Duodenal mucosa (tissue), 2 donors: Measurements from ENCODE around the gene TUBB4B.
A peak's percentile ranks its signal among the peaks of the same experiment; 100 is the strongest.

Source experiments
- H3K27ac ChIP-seq: one replicate; pipeline ENCODE4 v1.7.0; 2013; ENCODE audit warnings: low read depth, low read length
- H3K27me3 ChIP-seq, 2 donors: one replicate each; pipeline ENCODE4 v1.7.0; 2013; ENCODE audit warnings: low read length in 2 of 2, control low read depth in 1 of 2; ENCODE audit not compliant: insufficient read depth in 2 of 2, control insufficient read depth in 1 of 2
- H3K36me3 ChIP-seq, 2 donors: one replicate each; pipeline ENCODE4 v1.7.0; 2013; ENCODE audit warnings: low read length in 2 of 2, control low read depth in 1 of 2; ENCODE audit not compliant: insufficient read depth in 2 of 2, control insufficient read depth in 1 of 2
- H3K4me1 ChIP-seq, 2 donors: one replicate each; pipeline ENCODE4 v1.7.0; 2013; ENCODE audit warnings: low read length in 2 of 2, control low read depth in 1 of 2; ENCODE audit not compliant: insufficient read depth in 2 of 2, control insufficient read depth in 1 of 2
- H3K4me3 ChIP-seq, 2 donors: one replicate each; pipeline ENCODE4 v1.7.0; 2013; ENCODE audit warnings: low read length in 2 of 2, low read depth in 1 of 2
- H3K9ac ChIP-seq, 2 donors: one replicate each; pipeline ENCODE4 v1.7.0; 2013; ENCODE audit warnings: low read length in 2 of 2, low read depth in 1 of 2
- H3K9me3 ChIP-seq, 2 donors: one replicate each; pipeline ENCODE4 v1.7.0; 2013; ENCODE audit warnings: low read length in 2 of 2, control low read depth in 1 of 2; ENCODE audit not compliant: control insufficient read depth in 1 of 2

TUBB4B gene

DNA sequence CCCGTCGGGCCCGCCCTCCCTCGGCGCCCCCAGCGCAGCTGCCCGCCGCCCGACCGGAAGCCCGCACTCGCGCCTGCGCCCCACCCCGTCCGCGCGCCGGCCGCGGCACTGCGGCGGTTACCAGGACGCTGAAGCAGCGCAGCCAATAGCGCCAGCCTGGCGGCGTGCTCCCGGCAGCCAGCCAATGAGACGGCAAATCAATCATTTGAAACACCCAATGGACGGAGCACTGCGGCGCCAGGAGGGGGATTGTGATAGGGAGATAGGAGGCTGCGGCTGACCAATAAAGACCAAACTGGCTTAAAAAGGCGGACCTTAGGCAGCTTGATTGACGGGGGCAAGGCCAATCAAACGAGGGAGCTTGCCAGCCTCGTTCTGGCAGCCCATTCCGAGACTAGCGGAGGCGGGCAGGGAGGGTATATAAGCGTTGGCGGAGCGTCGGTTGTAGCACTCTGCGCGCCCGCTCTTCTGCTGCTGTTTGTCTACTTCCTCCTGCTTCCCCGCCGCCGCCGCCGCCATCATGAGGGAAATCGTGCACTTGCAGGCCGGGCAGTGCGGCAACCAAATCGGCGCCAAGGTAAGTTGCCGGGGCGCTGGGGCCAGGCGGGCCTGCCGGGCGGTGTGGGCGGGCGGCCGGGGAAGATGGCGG, at the start of gene TUBB4B:
Gene TUBB4B, plus strand, starts transcription at position 447 of the 649 bp plus-strand sequence. Its CDS starts 74 bp downstream, at position 521.
- H3K9ac ChIP-seq: peak within 1 kb of the TSS; percentile 65 to 85
- no peaks in the 10 kb centered on the region for H3K9me3 ChIP-seq
- peaks cover 50 to 55% of the 10 kb centered on the region in 2 donors for H3K4me1 ChIP-seq
- H3K4me3 ChIP-seq: peak within 1 kb of the TSS; percentile 72 to 87
- peak within 1 kb of the TSS; percentile 97 for H3K27ac ChIP-seq
- H3K27me3 ChIP-seq: no peaks in the 10 kb centered on the region
- peaks cover 3 to 21% of the 10 kb centered on the region in 2 donors for H3K36me3 ChIP-seq

DNA sequence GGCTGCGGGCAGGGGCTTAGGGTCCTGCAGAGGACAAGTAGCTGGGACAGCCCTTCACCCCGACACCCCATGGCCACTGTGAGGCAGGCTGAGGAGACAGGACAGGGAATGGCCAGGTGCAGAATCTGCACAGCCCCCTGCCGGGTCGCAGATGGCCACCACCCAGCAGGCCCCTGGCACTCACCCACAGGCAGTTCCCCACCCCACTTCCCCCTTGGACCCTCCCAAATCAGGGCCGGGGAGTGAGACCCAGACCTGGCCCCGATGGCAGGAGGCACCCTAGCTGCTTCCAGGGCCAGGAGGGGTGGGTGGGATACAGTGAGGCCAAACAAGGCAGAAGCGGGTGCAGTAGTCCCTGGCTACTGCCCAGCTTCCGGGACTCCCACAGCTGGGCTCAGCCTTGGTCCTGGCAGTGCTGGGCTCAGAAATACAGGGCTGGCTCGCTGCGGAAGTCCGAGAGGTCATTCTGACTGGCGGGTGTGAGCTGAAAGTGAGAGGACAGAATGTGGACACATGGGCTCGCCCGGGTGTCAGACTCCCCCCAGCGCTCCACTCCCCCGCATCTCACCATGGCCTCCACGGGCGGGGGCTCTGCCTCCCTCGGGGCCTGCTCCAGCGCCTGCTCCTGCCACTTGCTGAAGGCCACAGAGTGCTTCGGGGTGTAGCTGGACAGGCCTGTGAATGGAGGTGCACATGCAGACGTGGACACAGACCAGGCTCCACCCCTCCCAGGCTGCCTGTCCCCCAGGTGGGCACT, 49.2 kb upstream of the TUBB4B start:
- H3K27me3 ChIP-seq: no peaks in the 10 kb centered on the region
- H3K4me3 ChIP-seq: no peak overlapping the region
- H3K36me3 ChIP-seq: peaks cover 14 to 35% of the 10 kb centered on the region in 2 donors
- no peak overlapping the region for H3K9ac ChIP-seq
- no peak overlapping the region for H3K27ac ChIP-seq
- peaks cover 44 to 65% of the 10 kb centered on the region in 2 donors for H3K4me1 ChIP-seq
- no peaks in the 10 kb centered on the region for H3K9me3 ChIP-seq

DNA sequence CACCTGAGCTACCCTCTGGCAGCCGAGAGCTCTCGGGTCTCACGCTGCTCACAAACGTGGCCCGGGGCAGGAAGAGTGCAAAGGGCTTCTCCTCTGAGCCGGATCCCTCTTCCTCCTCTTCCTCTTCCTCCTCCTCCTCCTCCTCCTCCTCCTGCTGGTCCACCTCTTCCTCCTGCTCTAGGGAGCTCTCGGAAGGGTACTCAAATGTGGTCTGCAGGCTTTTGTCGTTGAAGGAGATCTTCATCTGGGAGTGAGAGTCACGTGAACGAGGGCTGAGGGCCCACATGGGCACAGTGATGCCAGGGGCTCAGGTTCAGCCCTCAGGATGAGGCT, 48.7 kb upstream of the TUBB4B start:
- Histone ChIP-seq H3K4me3 (no peak overlapping the region), H3K9me3 (no peaks in the 10 kb centered on the region), H3K27me3 (no peaks in the 10 kb centered on the region), H3K27ac (no peak overlapping the region), H3K4me1 (peaks cover 39 to 60% of the 10 kb centered on the region in 2 donors), H3K36me3 (peaks cover 13 to 30% of the 10 kb centered on the region in 2 donors), H3K9ac (no peak overlapping the region)

DNA sequence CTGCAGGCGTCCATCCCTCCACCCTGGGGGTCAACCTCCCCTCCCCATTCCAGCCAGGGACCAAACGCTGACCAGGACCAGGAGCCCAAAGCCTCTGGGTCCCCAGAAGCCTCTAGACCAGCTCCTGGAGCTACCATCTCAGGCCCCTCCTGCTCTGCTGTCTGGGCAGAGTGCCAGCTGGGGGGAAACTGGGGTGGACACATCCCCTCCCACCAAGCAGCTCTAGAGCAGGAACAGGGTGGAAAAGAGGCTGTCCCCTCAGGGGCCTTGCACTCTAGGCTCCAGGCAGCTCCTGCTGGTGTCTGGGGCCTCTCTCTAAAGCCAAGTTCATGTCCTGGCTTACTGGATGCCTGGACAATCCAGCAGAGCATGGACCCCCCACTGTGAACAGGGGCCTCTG, 48.2 kb upstream of the TUBB4B start:
- no peaks in the 10 kb centered on the region for H3K27me3 ChIP-seq
- H3K27ac ChIP-seq: no peak overlapping the region
- H3K9ac ChIP-seq: no peak overlapping the region
- no peak overlapping the region for H3K4me3 ChIP-seq
- no peaks in the 10 kb centered on the region for H3K9me3 ChIP-seq
- peaks cover 13 to 30% of the 10 kb centered on the region in 2 donors for H3K36me3 ChIP-seq
- H3K4me1 ChIP-seq: peaks cover 36 to 56% of the 10 kb centered on the region in 2 donors

DNA sequence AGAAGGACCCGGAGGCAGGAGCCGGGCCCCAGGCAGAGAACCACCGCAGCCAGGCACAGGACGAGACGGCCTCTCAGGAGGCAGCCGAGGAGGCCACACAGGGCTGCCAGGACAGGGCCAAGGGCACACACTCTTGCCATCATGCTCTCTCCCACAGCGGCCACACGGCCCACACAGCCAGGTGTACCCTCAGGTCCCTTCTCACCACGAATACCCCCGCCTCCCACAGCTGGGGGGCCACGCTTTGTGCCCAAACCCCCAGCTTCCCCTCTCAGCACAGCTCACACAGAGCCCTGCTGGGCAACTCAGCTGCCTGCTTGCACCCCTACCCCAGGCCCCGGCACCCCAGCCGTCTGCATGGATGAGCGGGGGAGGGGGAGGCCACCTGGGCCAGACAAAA, 47.3 kb upstream of the TUBB4B start:
- Histone ChIP-seq H3K27me3 (no peaks in the 10 kb centered on the region), H3K9me3 (no peaks in the 10 kb centered on the region), H3K4me3 (no peak overlapping the region), H3K9ac (no peak overlapping the region), H3K4me1 (peaks cover 42 to 60% of the 10 kb centered on the region in 2 donors), H3K27ac (no peak overlapping the region), H3K36me3 (peaks cover 13 to 30% of the 10 kb centered on the region in 2 donors)

DNA sequence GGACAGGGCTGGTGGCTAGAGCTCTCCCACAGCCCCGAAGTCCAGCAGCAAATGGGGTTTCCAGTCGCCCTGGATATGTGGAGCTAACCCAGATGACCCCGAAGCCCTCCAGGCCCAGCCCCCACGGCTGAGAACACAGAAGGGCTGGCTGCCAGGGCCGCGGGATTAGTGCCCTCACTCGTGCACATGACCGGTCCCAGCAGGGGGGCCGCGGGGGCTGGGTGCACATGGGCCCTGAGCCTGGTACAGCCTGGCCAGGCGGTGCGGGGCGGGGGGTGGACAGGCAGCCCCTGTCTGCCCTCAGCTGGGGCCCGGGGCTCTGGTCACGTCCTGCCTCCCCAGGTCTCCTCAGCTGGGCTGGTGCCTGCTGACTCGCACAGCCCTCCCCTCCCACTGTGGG, 46.7 kb upstream of the TUBB4B start:
- Histone ChIP-seq H3K27ac (peak overlapping the region; percentile 14), H3K36me3 (peaks cover 13 to 30% of the 10 kb centered on the region in 2 donors), H3K4me3 (peak overlapping the region; percentile 44 to 51), H3K27me3 (no peaks in the 10 kb centered on the region), H3K9me3 (no peaks in the 10 kb centered on the region), H3K9ac (peak overlapping the region in 1 of 2 donors; percentile 63), H3K4me1 (peaks cover 40 to 62% of the 10 kb centered on the region in 2 donors)

DNA sequence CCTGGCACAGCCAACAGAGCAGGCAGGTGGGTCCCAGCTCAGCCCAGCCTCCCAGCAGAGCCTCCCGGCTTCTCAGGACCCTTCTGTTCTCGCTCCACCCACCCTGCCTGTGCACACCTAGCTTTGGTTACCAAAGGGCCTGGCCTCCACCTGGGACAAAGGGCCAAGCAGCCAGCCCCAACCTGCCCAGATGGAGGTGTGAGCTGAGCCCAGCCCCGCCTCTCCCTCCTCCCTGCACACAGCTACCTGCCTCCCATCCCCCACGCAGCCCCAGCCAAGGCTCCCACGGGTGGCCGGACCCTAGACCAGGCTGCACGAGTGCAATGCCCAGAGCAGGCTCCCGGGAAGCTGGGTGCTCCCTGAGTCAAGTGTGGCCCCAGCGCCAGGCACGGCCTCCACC, 46.2 kb upstream of the TUBB4B start:
- no peaks in the 10 kb centered on the region for H3K27me3 ChIP-seq
- H3K9me3 ChIP-seq: no peaks in the 10 kb centered on the region
- H3K36me3 ChIP-seq: peaks cover 13 to 30% of the 10 kb centered on the region in 2 donors
- H3K4me3 ChIP-seq: peak overlapping the region; percentile 44 to 62
- peak overlapping the region; percentile 36 for H3K27ac ChIP-seq
- H3K4me1 ChIP-seq: peaks cover 35 to 59% of the 10 kb centered on the region in 2 donors
- H3K9ac ChIP-seq: peak overlapping the region; percentile 35 to 66

DNA sequence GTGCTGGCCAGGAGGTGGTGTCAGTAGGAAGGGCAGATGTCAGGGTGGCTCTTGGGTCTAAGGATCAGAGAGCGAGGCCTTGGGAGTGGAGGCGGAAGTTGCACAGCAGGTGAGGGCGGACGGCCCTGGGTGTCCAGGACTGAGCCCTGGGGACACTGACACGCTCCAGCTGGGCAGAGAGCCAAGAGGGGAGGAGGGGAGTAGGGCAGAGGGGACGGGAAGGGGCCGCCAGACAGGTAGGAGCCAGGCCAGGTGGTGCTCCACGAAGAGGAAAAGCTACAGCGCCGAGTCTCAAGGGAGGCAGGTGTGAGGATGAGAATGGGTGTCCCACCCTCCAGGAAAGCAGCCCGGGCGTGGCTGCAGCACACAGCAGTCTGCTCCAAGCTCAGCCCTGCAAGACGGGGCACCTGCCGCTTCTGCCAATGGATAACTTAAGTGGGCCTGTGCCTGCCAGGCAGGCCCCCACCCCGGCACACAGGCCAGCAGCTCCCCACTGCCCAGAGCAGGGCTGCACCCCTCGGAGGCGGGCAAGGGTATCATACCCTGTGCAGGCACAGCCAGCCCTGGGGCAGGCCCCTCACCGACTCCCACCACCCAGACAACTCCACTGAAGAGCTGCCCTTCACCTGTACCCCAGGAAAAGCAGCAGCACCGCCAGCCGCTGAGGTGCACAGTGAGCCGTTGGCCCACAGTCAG, 45.4 kb upstream of the TUBB4B start:
- peak overlapping the region; percentile 44 to 62 for H3K4me3 ChIP-seq
- peaks cover 27 to 51% of the 10 kb centered on the region in 2 donors for H3K4me1 ChIP-seq
- H3K27ac ChIP-seq: peak overlapping the region; percentile 36
- H3K36me3 ChIP-seq: peaks cover 13 to 23% of the 10 kb centered on the region in 2 donors
- peak overlapping the region; percentile 35 to 66 for H3K9ac ChIP-seq
- H3K9me3 ChIP-seq: no peaks in the 10 kb centered on the region
- no peaks in the 10 kb centered on the region for H3K27me3 ChIP-seq

DNA sequence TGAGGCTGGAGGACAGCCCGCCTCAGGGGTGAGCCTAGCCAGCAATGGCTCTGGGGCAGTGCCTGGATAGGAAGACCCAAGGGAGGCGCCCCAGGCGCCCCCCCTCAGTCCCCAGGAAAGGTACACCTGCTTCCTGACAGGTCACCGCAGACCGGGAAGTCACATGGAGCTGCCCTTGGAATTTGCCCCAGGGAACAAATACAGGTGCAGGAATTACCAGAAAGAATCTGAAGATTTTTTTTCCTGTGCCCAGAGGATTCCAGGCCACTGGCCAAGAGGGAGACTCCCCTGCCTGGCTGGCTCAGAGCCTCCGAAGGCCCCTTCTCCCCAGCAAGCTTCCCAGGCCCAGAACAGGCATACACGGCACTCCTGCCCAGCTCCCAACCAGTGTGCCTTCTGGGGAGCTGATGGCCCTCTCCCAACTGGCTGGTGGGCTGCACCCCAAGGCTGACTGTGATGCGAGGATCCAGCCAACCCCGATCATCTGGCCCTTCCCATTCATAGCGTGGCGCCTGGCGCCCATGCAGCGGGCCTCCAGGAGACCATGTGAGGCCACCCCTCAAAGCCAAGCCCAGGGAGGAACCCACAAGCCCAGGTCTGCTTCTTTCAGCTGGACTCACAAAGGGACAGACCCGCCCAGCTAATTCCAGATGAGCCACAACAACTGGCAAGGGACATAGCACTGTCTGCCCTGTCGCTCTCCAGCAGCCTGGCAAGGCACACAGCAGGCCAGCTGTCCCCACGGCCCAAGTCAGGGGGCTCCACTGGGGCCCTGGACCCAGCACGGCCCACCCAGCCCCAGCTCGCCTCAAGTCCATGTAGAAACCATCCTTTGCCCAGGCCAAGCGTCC, 42.8 kb upstream of the TUBB4B start:
- Histone ChIP-seq H3K4me3 (peak overlapping the region; percentile 72 to 76), H3K9ac (peak overlapping the region; percentile 69 to 85), H3K27ac (peak overlapping the region; percentile 83), H3K4me1 (peaks cover 37 to 60% of the 10 kb centered on the region in 2 donors), H3K27me3 (no peaks in the 10 kb centered on the region), H3K9me3 (no peaks in the 10 kb centered on the region), H3K36me3 (no peaks in the 10 kb centered on the region)
